ENCODE data around the gene NUP43. TPM values are rescaled to one million over a fixed set of nuclear protein-coding genes. Genes with fewer than 3 reads are reported as not detected.
"Not testable (repeated sequence)": the region's sequence is repeated elsewhere in the genome, so short reads cannot be mapped to it uniquely, and the experiment has no call there.

Gene NUP43
- total and polyA plus RNA-seq, 10 of the 15 experiments (the other 5 are each of a cell fraction or from before 2014, with no cell fraction given), result 8.9 to 54.2 (median 27.7) TPM

- H3K27me3 ChIP-seq (replicated peaks in 1 of 2; ENCODE audit: control insufficient read depth in 2 of 2, insufficient read depth in 2 of 2, low read length in 1 of 2); H4K20me1 ChIP-seq (ENCODE audit: control insufficient read depth, insufficient read depth); H3K4me3 ChIP-seq; H3K4me1 ChIP-seq (ENCODE audit: control insufficient read depth, insufficient read depth, low read length); DNase-seq (ENCODE audit: low read depth, low spot score); H3K9me3 ChIP-seq (replicated peaks; ENCODE audit: control insufficient read depth, insufficient read depth, low read length); in situ Hi-C loops (cut with MboI); BruUV-seq (replicated peaks); H3K36me3 ChIP-seq (ENCODE audit: control insufficient read depth in 2 of 2, insufficient read depth in 2 of 2, low read length in 1 of 2): not testable (repeated sequence)
- ATAC-seq (peak; percentile 3; the same call in 2 of the 3 replicates), FAIRE-seq (peak; percentile 44)
- Histone ChIP-seq H3K4me2 (ENCODE audit: control insufficient read depth, insufficient read depth) (peak overlapping the region; percentile 28; the same call in 1 of the 2 replicates), H3K79me2 (ENCODE audit: control insufficient read depth, insufficient read depth, low read length) (peaks cover 48% of the 10 kb centered on the region), H3K27ac (ENCODE audit: control insufficient read depth, insufficient read depth) (peak overlapping the region; percentile 80), H3K9ac (ENCODE audit: control insufficient read depth, insufficient read depth, low read length) (peak overlapping the region; percentile 89; the same call in 1 of the 2 replicates), H2AFZ (ENCODE audit: control insufficient read depth, low read depth, low read length) (peak overlapping the region; percentile 76)
- POLR2A ChIA-PET, result interaction anchor here (1.0 to 2.5 kb wide), 3 partner anchors 13 to 31 kb away, joined by 3 to 11 read pairs (median 3); partner anchors contain the start of gene LATS1
- CTCF ChIA-PET, result interaction anchor here (1.1 kb wide), 1 partner anchor 15 kb away, joined by 4 read pairs; no protein-coding TSS in a partner anchor
- SMC1A ChIA-PET (ENCODE audit: uncharacterized antibody, unreplicated experiment), result interaction anchor here (0.8 kb wide), 1 partner anchor 32 kb away, joined by 3 read pairs; no protein-coding TSS in a partner anchor
- under 1% methylated on average over 24 of the region's 38 CpGs for WGBS (ENCODE audit: insufficient coverage, insufficient replicate concordance, low lambda C conversion rate, missing lambda C conversion rate)
- RAD21 ChIA-PET (ENCODE audit: unreplicated experiment), result interaction anchor here (1.2 kb wide), 1 partner anchor 14 kb away, joined by 3 read pairs; no protein-coding TSS in a partner anchor
- TF ChIP-seq SPI1 (IDR thresholded peaks at IDR 0.05; ENCODE audit: borderline replicate concordance, insufficient read depth, low read depth, low read length), result peak; percentile 30; the same call in 1 of the 2 replicates
- TF ChIP-seq YY1 (IDR thresholded peaks at IDR 0.05; ENCODE audit: low read depth, low read length), result 0 out of 2 replicates have a peak, but pooled peaks have one; percentile 46
- TF ChIP-seq POLR2AphosphoS5 (IDR thresholded peaks at IDR 0.05; ENCODE audit: low read length), result peak; percentile 62; the same call in 1 of the 2 replicates
- TF ChIP-seq BHLHE40 (IDR thresholded peaks at IDR 0.05; ENCODE audit: borderline replicate concordance in 1 of 2, low read depth in 2 of 2, low read length in 1 of 2), result peak in 1 of 2 experiments; percentile 32; a peak in 1 of 4 replicates
- intact Hi-C loops (cut with micrococcal nuclease; ENCODE audit: unreplicated experiment), result loop anchor here (2.0 to 5.0 kb wide), 2 partner anchors 30 to 182 kb away; partner anchors contain the start of genes GINM1 and LATS1
Measured at GRCh38 chr6:149749082-149749593, 2.8 kb upstream of the NUP43 start.

GRCh38 chr6:149745252-149745651, 1.1 kb downstream of the NUP43 start:
- POLR2A ChIA-PET, result interaction anchor here (0.7 to 1.8 kb wide), 4 partner anchors 9 to 259 kb away, joined by 3 to 7 read pairs (median 4); partner anchors contain the start of gene LATS1
- H3K27me3 ChIP-seq (replicated peaks in 1 of 2; ENCODE audit: control insufficient read depth in 2 of 2, insufficient read depth in 2 of 2, low read length in 1 of 2); H3K9me3 ChIP-seq (replicated peaks; ENCODE audit: control insufficient read depth, insufficient read depth, low read length); H4K20me1 ChIP-seq (ENCODE audit: control insufficient read depth, insufficient read depth); H2AFZ ChIP-seq (ENCODE audit: control insufficient read depth, low read depth, low read length); ATAC-seq; DNase-seq (ENCODE audit: low read depth, low spot score); H3K4me1 ChIP-seq (ENCODE audit: control insufficient read depth, insufficient read depth, low read length); H3K27ac ChIP-seq (ENCODE audit: control insufficient read depth, insufficient read depth); FAIRE-seq; in situ Hi-C loops (cut with MboI); BruUV-seq (replicated peaks): not testable (repeated sequence)
- intact Hi-C loops (cut with micrococcal nuclease; ENCODE audit: unreplicated experiment), result loop anchor here (5.0 kb wide), 1 partner anchor 178 kb away; the partner anchor contains the start of gene GINM1
- RAD21 ChIA-PET (ENCODE audit: unreplicated experiment), result interaction anchor here (0.6 to 1.2 kb wide), 2 partner anchors 77 to 80 kb away, joined by 3 to 4 read pairs; no protein-coding TSS in a partner anchor
- peak overlapping the region; percentile 48 for H3K4me2 ChIP-seq (ENCODE audit: control insufficient read depth, insufficient read depth)
- WGBS (ENCODE audit: insufficient coverage, insufficient replicate concordance, low lambda C conversion rate, missing lambda C conversion rate), result 58% methylated on average over 10 of the region's 10 CpGs
- peaks cover 3 to 12% of the 10 kb centered on the region in 2 experiments for H3K36me3 ChIP-seq (ENCODE audit: control insufficient read depth in 2 of 2, insufficient read depth in 2 of 2, low read length in 1 of 2)
- SMC1A ChIA-PET (ENCODE audit: uncharacterized antibody, unreplicated experiment), result interaction anchor here (1.2 to 1.5 kb wide), 3 partner anchors 12 to 79 kb away, joined by 3 to 5 read pairs (median 4); no protein-coding TSS in a partner anchor
- peaks cover 19% of the 10 kb centered on the region for H3K79me2 ChIP-seq (ENCODE audit: control insufficient read depth, insufficient read depth, low read length)
- peak overlapping the region; percentile 90 for H3K4me3 ChIP-seq
- CTCF ChIA-PET, result interaction anchor here (0.8 to 1.6 kb wide), 5 partner anchors 10 to 183 kb away, joined by 3 to 4 read pairs (median 4); partner anchors contain the start of gene LATS1
- peak overlapping the region; percentile 95 for H3K9ac ChIP-seq (ENCODE audit: control insufficient read depth, insufficient read depth, low read length)

Measured in GM12878 (cell line).